ENCODE measurements around the gene TUBA4A.

DNA sequence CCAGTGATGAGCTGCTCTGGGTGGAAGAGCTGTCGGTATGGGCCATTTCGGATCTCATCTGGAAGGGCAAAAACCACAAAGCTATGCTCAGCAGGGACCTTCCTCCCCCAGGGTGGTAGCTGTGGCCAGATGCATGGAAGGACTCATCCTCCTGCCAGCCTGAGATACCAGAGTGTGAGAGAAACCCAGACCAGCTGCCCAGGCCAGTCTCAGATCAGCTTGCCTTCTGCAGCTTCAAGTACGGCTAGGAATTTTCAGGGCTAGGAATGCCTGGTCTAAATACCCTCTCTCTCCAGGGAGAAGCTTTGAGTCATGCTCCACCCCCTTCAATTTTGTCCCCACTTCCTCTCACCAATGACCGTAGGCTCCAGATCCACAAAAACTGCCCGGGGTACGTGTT, 2.1 kb downstream of the TUBA4A start:
- TF ChIP-seq, protein P1, sequence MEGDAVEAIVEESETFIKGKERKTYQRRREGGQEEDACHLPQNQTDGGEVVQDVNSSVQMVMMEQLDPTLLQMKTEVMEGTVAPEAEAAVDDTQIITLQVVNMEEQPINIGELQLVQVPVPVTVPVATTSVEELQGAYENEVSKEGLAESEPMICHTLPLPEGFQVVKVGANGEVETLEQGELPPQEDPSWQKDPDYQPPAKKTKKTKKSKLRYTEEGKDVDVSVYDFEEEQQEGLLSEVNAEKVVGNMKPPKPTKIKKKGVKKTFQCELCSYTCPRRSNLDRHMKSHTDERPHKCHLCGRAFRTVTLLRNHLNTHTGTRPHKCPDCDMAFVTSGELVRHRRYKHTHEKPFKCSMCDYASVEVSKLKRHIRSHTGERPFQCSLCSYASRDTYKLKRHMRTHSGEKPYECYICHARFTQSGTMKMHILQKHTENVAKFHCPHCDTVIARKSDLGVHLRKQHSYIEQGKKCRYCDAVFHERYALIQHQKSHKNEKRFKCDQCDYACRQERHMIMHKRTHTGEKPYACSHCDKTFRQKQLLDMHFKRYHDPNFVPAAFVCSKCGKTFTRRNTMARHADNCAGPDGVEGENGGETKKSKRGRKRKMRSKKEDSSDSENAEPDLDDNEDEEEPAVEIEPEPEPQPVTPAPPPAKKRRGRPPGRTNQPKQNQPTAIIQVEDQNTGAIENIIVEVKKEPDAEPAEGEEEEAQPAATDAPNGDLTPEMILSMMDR (IDR thresholded peaks at IDR 0.05), result no peak
- TF ChIP-seq EZH2 (IDR thresholded peaks at IDR 0.05) (no peak), EZH2phosphoT487 (IDR thresholded peaks at IDR 0.05) (no peak)
